Karpas-422 (cell line): Measurements from ENCODE around the gene HOMER2. TPM values are rescaled to one million over a fixed set of nuclear protein-coding genes. Genes with fewer than 3 reads are reported as not detected.

ENCODE experiments used
- DNase-seq: peaks from one replicate; pipeline ENCODE4 v3.0.0-alpha.2; 2015
- H2AFZ ChIP-seq: fragments of 200-600 bp; sonication (generic); 2 replicates; pipeline ENCODE4 v1.6.1; 2014; ENCODE audit warnings: antibody characterized with exemption, low read length, mixed read lengths
- H3K27ac ChIP-seq: fragments of 200-600 bp; sonication (generic); 2 replicates; pipeline ENCODE4 v1.5.1; 2014; ENCODE audit warnings: mild to moderate bottlenecking, low read length, moderate library complexity
- H3K27me3 ChIP-seq: fragments of 200-600 bp; sonication (generic); 2 replicates; pipeline ENCODE4 v1.6.1; 2014; ENCODE audit warnings: low read length, mixed read lengths
- H3K36me3 ChIP-seq: fragments of 200-600 bp; sonication (generic); 2 replicates; pipeline ENCODE4 v1.6.1; 2014; ENCODE audit warnings: low read length, mixed read lengths; ENCODE audit not compliant: insufficient read depth
- H3K4me1 ChIP-seq: fragments of 200-600 bp; sonication (generic); 2 replicates; pipeline ENCODE4 v1.6.1; 2014; ENCODE audit warnings: mild to moderate bottlenecking, low read length, mixed read lengths
- H3K4me2 ChIP-seq: fragments of 200-600 bp; sonication (generic); 2 replicates; pipeline ENCODE4 v1.6.1; 2014; ENCODE audit warnings: low read length, low read depth, mild to moderate bottlenecking; ENCODE audit not compliant: poor library complexity, severe bottlenecking
- H3K4me3 ChIP-seq: fragments of 200-600 bp; sonication (generic); 2 replicates; pipeline ENCODE4 v1.5.1; 2014; ENCODE audit warnings: mild to moderate bottlenecking, antibody characterized with exemption, low read length, mixed read lengths
- H3K79me2 ChIP-seq: fragments of 200-600 bp; sonication (generic); 2 replicates; pipeline ENCODE4 v1.6.1; 2014; ENCODE audit warnings: mild to moderate bottlenecking, low read length, mixed read lengths
- H3K9ac ChIP-seq: fragments of 200-600 bp; sonication (generic); 2 replicates; pipeline ENCODE4 v1.6.0; 2014; ENCODE audit warnings: low read length
- H3K9me2 ChIP-seq: fragments of 200-600 bp; sonication (generic), shearing (Covaris generic); replicated peaks from 2 replicates; pipeline ENCODE4 v1.6.0; 2014; ENCODE audit warnings: mild to moderate bottlenecking, low read length, moderate library complexity; ENCODE audit not compliant: insufficient read depth
- H3K9me3 ChIP-seq: fragments of 300-700, 200-600 bp; sonication (generic); 2 replicates; pipeline ENCODE4 v1.6.1; 2014; ENCODE audit warnings: low read length, mixed read lengths
- H4K20me1 ChIP-seq: fragments of 200-600 bp; sonication (generic); 2 replicates; pipeline ENCODE4 v1.6.1; 2014; ENCODE audit warnings: mild to moderate bottlenecking, antibody characterized with exemption, low read length, low read depth; ENCODE audit not compliant: insufficient read depth
- total RNA-seq: library from RNA; depleted of rRNA; stranded (reverse); fragments of >200 nt; shearing (Covaris generic); gene quantifications from 2 replicates; pipeline ENCODE4 v1.2.3, GENCODE V29; 2014; ENCODE audit warnings: low replicate concordance

Gene HOMER2
- total RNA-seq, 1 experiment from 2014 or later: 30.4 TPM

DNA sequence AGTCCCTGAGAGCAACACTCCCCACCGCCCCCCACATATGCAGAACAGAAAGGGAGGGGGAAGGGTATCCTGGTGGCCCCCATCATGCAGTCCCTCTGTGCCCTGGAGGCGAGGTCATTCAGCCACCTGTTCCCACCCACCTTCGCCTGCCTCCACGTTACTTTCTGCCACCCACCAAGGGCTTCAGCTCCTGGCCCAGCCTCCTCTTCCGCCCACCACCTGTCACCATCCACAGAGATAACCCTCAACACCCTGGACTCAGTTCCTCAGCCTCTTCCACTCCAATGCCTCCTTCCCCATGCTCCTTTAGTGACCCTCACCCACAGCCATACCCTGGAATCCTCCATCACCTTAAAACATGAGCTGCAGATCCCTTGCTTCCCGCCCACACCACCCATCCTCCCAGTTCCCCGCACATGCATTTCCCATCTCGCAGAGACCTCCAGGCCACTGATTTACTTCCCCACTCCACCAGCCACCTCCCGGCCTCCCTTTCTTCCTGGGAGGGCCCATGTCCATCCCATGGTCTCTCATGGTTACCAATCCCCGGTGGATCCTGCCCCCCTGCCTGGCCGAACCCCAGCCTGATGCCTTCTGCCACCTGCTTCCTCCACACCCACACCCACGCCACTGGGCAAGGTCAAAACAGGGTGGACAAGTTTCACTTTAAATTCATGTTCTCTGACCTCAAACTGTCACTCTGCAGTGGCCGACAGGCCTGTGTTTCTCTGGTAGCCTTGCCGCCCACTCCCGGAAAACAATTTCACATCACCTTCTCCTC is 18.2 kb downstream of the HOMER2 start:
- Histone ChIP-seq H3K79me2 (no peaks in the 10 kb centered on the region), H3K4me3 (no peak overlapping the region), H3K9ac (no peak overlapping the region), H3K9me2 (no peaks in the 10 kb centered on the region), H3K27ac (no peak overlapping the region), H3K4me1 (no peaks in the 10 kb centered on the region), H3K36me3 (no peaks in the 10 kb centered on the region), H4K20me1 (no peaks in the 10 kb centered on the region), H2AFZ (no peak overlapping the region), H3K27me3 (no peaks in the 10 kb centered on the region), H3K9me3 (no peaks in the 10 kb centered on the region), H3K4me2 (no peak overlapping the region)
- DNase-seq: no peak

DNA sequence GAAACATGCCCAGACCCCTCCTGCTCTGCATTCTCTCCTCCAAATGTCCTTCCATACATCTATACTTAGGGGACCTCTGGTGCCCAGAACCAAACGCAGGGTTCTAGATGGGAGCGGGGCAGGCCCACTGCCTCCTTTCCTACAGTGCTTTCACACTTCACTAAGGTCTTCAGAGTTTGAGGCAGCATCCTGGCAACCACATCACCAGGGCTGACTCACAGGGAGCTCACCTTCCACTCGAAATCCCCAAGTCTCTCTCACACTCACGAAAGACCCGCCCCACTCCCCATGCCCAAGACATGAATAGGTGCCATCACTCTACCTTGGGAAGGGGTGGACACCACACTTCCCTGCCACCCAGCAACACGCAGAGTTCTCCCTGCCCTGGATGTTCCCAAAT is 18.9 kb downstream of the HOMER2 start:
- Histone ChIP-seq H3K79me2 (no peaks in the 10 kb centered on the region), H3K4me1 (no peaks in the 10 kb centered on the region), H3K9me3 (no peaks in the 10 kb centered on the region), H3K27me3 (no peaks in the 10 kb centered on the region), H3K27ac (no peak overlapping the region), H3K36me3 (no peaks in the 10 kb centered on the region), H3K9ac (no peak overlapping the region), H3K9me2 (no peaks in the 10 kb centered on the region), H3K4me3 (no peak overlapping the region), H4K20me1 (no peaks in the 10 kb centered on the region), H2AFZ (no peak overlapping the region), H3K4me2 (no peak overlapping the region)
- DNase-seq: no peak

GRCh38 chr15:82931221-82931620 is 21.3 kb downstream of the HOMER2 start:
- H3K9me2 ChIP-seq: no peaks in the 10 kb centered on the region
- H3K9me3 ChIP-seq: no peaks in the 10 kb centered on the region
- no peaks in the 10 kb centered on the region for H3K27me3 ChIP-seq
- no peaks in the 10 kb centered on the region for H3K36me3 ChIP-seq
- no peak for DNase-seq
- H3K9ac ChIP-seq: no peak overlapping the region
- H3K4me2 ChIP-seq: no peak overlapping the region
- no peak overlapping the region for H3K27ac ChIP-seq
- no peaks in the 10 kb centered on the region for H4K20me1 ChIP-seq
- no peak overlapping the region for H2AFZ ChIP-seq
- no peaks in the 10 kb centered on the region for H3K4me1 ChIP-seq
- H3K4me3 ChIP-seq: no peak overlapping the region
- no peaks in the 10 kb centered on the region for H3K79me2 ChIP-seq

DNA sequence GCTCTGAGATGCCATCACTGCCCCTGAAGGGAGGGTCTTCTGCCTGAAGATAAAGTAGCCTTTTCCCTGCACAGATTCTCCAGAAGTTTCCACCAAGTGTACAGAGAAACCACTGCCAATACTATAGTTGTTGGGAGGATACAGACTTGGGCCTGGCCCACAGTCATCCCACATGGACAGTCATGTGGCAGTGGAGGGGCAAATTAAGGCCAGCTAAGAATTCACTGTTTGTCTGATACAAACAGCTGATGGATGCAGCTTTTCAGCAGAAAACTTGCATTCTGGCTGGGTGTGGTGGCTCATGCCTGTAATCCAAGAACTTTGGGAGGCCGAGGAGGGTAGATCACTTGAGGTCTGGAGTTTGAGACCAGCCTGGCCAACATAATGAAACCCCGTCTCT is 22.1 kb downstream of the HOMER2 start:
- Histone ChIP-seq H2AFZ (no peak overlapping the region), H3K27me3 (no peaks in the 10 kb centered on the region), H3K4me2 (no peak overlapping the region), H3K9ac (no peak overlapping the region), H3K79me2 (no peaks in the 10 kb centered on the region), H4K20me1 (no peaks in the 10 kb centered on the region), H3K9me3 (no peaks in the 10 kb centered on the region), H3K4me3 (no peak overlapping the region), H3K9me2 (no peaks in the 10 kb centered on the region), H3K4me1 (no peaks in the 10 kb centered on the region), H3K27ac (no peak overlapping the region), H3K36me3 (no peaks in the 10 kb centered on the region)
- DNase-seq: no peak

GRCh38 chr15:82928711-82929110 is 23.8 kb downstream of the HOMER2 start:
- H4K20me1 ChIP-seq: no peaks in the 10 kb centered on the region
- H3K27ac ChIP-seq: no peak overlapping the region
- H3K27me3 ChIP-seq: no peaks in the 10 kb centered on the region
- H3K79me2 ChIP-seq: no peaks in the 10 kb centered on the region
- no peaks in the 10 kb centered on the region for H3K9me2 ChIP-seq
- no peak overlapping the region for H3K4me3 ChIP-seq
- no peaks in the 10 kb centered on the region for H3K36me3 ChIP-seq
- H3K4me2 ChIP-seq: no peak overlapping the region
- H2AFZ ChIP-seq: no peak overlapping the region
- H3K9ac ChIP-seq: no peak overlapping the region
- no peak for DNase-seq
- H3K9me3 ChIP-seq: no peaks in the 10 kb centered on the region
- H3K4me1 ChIP-seq: no peaks in the 10 kb centered on the region

DNA sequence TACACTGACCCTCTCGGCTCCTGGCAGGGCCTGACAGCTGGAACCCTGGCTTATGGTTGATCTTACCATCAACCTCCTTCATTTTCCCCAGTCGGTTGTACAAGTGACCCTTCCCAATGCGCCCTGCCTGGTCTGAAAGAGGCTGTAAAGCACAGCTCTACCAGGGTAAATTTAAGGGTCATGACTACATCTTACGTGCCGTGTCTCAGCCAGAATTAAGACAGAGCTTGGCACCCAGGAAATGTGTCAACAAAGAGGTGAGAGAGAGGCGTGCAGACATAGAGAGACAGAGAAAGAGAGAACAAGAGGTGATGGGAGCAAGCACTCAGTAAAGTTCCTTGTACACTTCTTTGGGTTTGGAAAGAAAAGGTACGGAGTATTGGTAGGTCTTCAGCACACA is 28.8 kb downstream of the HOMER2 start:
- Histone ChIP-seq H3K27ac (no peak overlapping the region), H3K36me3 (no peaks in the 10 kb centered on the region), H3K79me2 (no peaks in the 10 kb centered on the region), H3K4me3 (no peak overlapping the region), H3K9ac (no peak overlapping the region), H3K4me1 (no peaks in the 10 kb centered on the region), H3K27me3 (no peaks in the 10 kb centered on the region), H2AFZ (no peak overlapping the region), H4K20me1 (no peaks in the 10 kb centered on the region), H3K9me2 (no peaks in the 10 kb centered on the region), H3K4me2 (no peak overlapping the region), H3K9me3 (no peaks in the 10 kb centered on the region)
- DNase-seq: no peak

DNA sequence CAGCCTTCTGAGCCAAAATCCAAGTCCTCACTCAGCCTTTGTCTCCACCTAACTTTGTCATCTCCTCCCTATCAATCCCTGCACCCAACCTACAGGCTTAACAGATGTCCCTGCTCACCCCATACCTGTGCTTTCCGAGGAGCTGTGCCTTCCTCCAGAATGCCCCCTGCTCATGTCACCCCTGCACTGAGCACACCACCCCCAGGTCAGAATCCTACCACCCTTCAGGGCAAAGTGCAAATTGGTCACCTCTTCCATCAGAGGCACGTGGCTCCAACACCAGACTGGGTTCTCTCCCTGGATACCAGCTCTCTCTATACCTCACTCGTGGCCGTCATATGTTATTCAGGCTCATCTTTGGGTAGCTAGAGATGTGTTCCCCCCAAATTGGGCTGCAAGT is 29.8 kb downstream of the HOMER2 start:
- no peak overlapping the region for H3K9ac ChIP-seq
- no peak overlapping the region for H3K27ac ChIP-seq
- H3K27me3 ChIP-seq: no peaks in the 10 kb centered on the region
- no peak for DNase-seq
- H3K4me2 ChIP-seq: no peak overlapping the region
- no peaks in the 10 kb centered on the region for H3K79me2 ChIP-seq
- H3K4me1 ChIP-seq: no peaks in the 10 kb centered on the region
- H3K9me3 ChIP-seq: no peaks in the 10 kb centered on the region
- no peaks in the 10 kb centered on the region for H3K9me2 ChIP-seq
- no peaks in the 10 kb centered on the region for H3K36me3 ChIP-seq
- H3K4me3 ChIP-seq: no peak overlapping the region
- H4K20me1 ChIP-seq: no peaks in the 10 kb centered on the region
- H2AFZ ChIP-seq: no peak overlapping the region

GRCh38 chr15:82921939-82922338 is 30.6 kb downstream of the HOMER2 start:
- Histone ChIP-seq H3K9ac (no peak overlapping the region), H3K79me2 (no peaks in the 10 kb centered on the region), H3K4me1 (no peaks in the 10 kb centered on the region), H3K4me2 (no peak overlapping the region), H4K20me1 (no peaks in the 10 kb centered on the region), H3K36me3 (no peaks in the 10 kb centered on the region), H3K9me3 (no peaks in the 10 kb centered on the region), H3K27me3 (no peaks in the 10 kb centered on the region), H3K27ac (no peak overlapping the region), H2AFZ (no peak overlapping the region), H3K9me2 (no peaks in the 10 kb centered on the region), H3K4me3 (no peak overlapping the region)
- DNase-seq: no peak
